Lower leg skin (tissue), 4 donors: ENCODE results near the gene NPAS3. TPM values are rescaled to one million over a fixed set of nuclear protein-coding genes. Genes with fewer than 3 reads are reported as not detected.

Experiments
- DNase-seq, 2 donors: peaks; one replicate each; pipeline ENCODE4 v3.0.0-alpha.2; 2019; ENCODE audit warnings: low spot score in 2 of 2
- H3K4me3 ChIP-seq: fragments of 200-600 bp; sonication (generic); 2 replicates; pipeline ENCODE4 v1.5.1; 2017; ENCODE audit warnings: mild to moderate bottlenecking, low read depth; ENCODE audit not compliant: poor library complexity, severe bottlenecking
- CTCF ChIP-seq, 3 donors: fragments of 450-650 bp; IDR thresholded peaks; one replicate each; pipeline ENCODE4 v1.5.1; 2016; ENCODE audit warnings: antibody characterized with exemption in 3 of 3, mild to moderate bottlenecking in 3 of 3, moderate library complexity in 2 of 3
- POLR2A ChIP-seq, 2 donors: fragments of 450-650 bp; IDR thresholded peaks; one replicate each; pipeline ENCODE4 v1.6.1; 2016 to 2017; ENCODE audit warnings: antibody characterized with exemption in 2 of 2, mild to moderate bottlenecking in 1 of 2, moderate library complexity in 1 of 2
- WGBS, 2 donors: methylation state at CpG; one replicate each; pipeline ENCODE4 v1.1.5; 2018; 5-methylcytosine and 5-hydroxymethylcytosine counted together
- intact Hi-C: fragments of 100-400 bp; cut with DNase I; formaldehyde crosslinking; loops from one replicate; pipeline ENCODE4 v1.15.0; 2023; ENCODE audit warnings: low total_unique reads
- total RNA-seq, 4 donors: library from RNA; depleted of rRNA; stranded (reverse); fragments of >200 nt; gene quantifications; one replicate each; pipeline ENCODE4 v1.1.0, GENCODE V29; 2016

Gene NPAS3
- total RNA-seq, 4 donors from 2014 or later: 0.25 to 0.29 TPM; not detected in 2

GRCh38 chr14:33704481-33704880, 765.8 kb downstream of the NPAS3 start:
- no peak overlapping the region for H3K4me3 ChIP-seq
- DNase-seq: no peak
- TF ChIP-seq CTCF (IDR thresholded peaks at IDR 0.05): no peak
- TF ChIP-seq POLR2A (IDR thresholded peaks at IDR 0.05): no peak
- 48 to 53% methylated on average over 2 of the region's 2 CpGs for WGBS, 2 donors
- intact Hi-C loops: no loop called here

DNA sequence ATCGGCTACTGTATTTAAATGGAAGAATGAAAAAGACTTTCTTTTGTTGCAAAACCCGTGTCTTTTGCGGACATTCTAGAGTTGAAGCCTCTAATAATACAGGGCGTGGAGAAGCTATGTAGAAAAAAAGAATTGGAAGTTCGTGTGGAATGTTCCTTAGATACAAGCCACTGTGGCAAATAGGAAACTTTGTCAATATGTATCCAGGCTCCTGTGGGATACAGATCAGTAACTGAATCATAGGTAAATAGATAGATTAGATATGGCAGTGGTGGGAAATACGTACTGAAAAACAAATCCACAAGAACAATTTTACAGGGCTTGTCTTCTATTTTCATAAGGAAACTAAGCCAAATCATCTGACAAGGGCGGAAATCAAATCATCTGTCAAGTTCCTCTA, 766.8 kb downstream of the NPAS3 start:
- DNase-seq: no peak
- TF ChIP-seq CTCF (IDR thresholded peaks at IDR 0.05) (no peak), POLR2A (IDR thresholded peaks at IDR 0.05) (no peak)
- no peak overlapping the region for H3K4me3 ChIP-seq
- intact Hi-C loops: no loop called here
- WGBS, 2 donors: 87 to 89% methylated on average over 7 of the region's 7 CpGs

GRCh38 chr14:33707716-33708115, 769.0 kb downstream of the NPAS3 start:
- no peak for DNase-seq
- intact Hi-C loops: no loop called here
- no peak overlapping the region for H3K4me3 ChIP-seq
- 86% methylated on average over 6 of the region's 6 CpGs for WGBS, 2 donors
- TF ChIP-seq POLR2A (IDR thresholded peaks at IDR 0.05) (no peak), CTCF (IDR thresholded peaks at IDR 0.05) (no peak)

DNA sequence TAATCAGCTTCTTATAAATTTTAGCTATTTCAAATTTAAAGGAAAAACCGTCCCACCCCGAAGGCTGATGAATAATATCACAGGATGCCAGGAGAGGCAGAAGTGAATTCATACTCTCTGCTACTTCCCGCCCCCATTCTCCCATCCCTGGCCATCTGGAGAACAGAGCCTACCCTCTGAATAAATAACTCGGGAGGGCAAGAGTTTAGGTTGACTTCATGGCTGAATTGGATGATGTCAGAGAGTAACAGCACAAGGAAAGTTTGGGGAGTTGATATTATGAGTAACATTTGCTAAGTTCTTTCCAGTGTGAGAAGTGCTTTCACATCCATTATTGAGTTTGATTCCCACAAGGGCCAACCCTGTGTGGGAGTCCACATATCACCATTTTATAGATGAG, 770.6 kb downstream of the NPAS3 start:
- H3K4me3 ChIP-seq: no peak overlapping the region
- WGBS, 2 donors: 70 to 80% methylated on average over 4 of the region's 4 CpGs
- intact Hi-C loops: no loop called here
- TF ChIP-seq POLR2A (IDR thresholded peaks at IDR 0.05) (no peak), CTCF (IDR thresholded peaks at IDR 0.05) (no peak)
- DNase-seq: no peak

- DNase-seq: no peak
- no peak overlapping the region for H3K4me3 ChIP-seq
- intact Hi-C loops: no loop called here
- TF ChIP-seq CTCF (IDR thresholded peaks at IDR 0.05) (no peak), POLR2A (IDR thresholded peaks at IDR 0.05) (no peak)
- 83 to 84% methylated on average over 3 of the region's 3 CpGs for WGBS, 2 donors
Observed at GRCh38 chr14:33709711-33710110, 771.0 kb downstream of the NPAS3 start.

GRCh38 chr14:33710273-33710672, 771.6 kb downstream of the NPAS3 start:
- no peak for DNase-seq
- no peak overlapping the region for H3K4me3 ChIP-seq
- TF ChIP-seq CTCF (IDR thresholded peaks at IDR 0.05) (no peak), POLR2A (IDR thresholded peaks at IDR 0.05) (no peak)
- intact Hi-C loops: no loop called here
- 82 to 90% methylated on average over 7 of the region's 7 CpGs for WGBS, 2 donors
